Muscle layer of duodenum (tissue), 2 donors: ENCODE measurements around the gene PEX12.
"Not testable (repeated sequence)": the region's sequence is repeated elsewhere in the genome, so short reads cannot be mapped to it uniquely, and the experiment has no call there.

Experiments used
- H3K27ac ChIP-seq: one replicate; pipeline ENCODE4 v1.7.0; 2013; ENCODE audit warnings: mild to moderate bottlenecking, low read length
- H3K27me3 ChIP-seq: one replicate; pipeline ENCODE4 v1.7.0; 2013; ENCODE audit warnings: low read depth, mild to moderate bottlenecking, control low read depth, low read length
- H3K36me3 ChIP-seq, 2 donors: one replicate each; pipeline ENCODE4 v1.7.0; 2013; ENCODE audit warnings: low read length in 2 of 2, control low read depth in 1 of 2, mild to moderate bottlenecking in 1 of 2; ENCODE audit not compliant: insufficient read depth in 2 of 2, control insufficient read depth in 1 of 2
- H3K4me1 ChIP-seq, 2 donors: one replicate each; pipeline ENCODE4 v1.7.0; 2013; ENCODE audit warnings: low read length in 2 of 2, mild to moderate bottlenecking in 2 of 2, control low read depth in 1 of 2, moderate library complexity in 1 of 2; ENCODE audit not compliant: insufficient read depth in 2 of 2, control insufficient read depth in 1 of 2
- H3K4me3 ChIP-seq, 2 donors: one replicate each; pipeline ENCODE4 v1.7.0; 2013; ENCODE audit warnings: low read length in 2 of 2, low read depth in 1 of 2, mild to moderate bottlenecking in 1 of 2
- H3K9me3 ChIP-seq, 2 donors: one replicate each; pipeline ENCODE4 v1.7.0; 2013; ENCODE audit warnings: low read length in 2 of 2, control low read depth in 1 of 2, mild to moderate bottlenecking in 1 of 2; ENCODE audit not compliant: control insufficient read depth in 1 of 2
- donor health status: healthy.

PEX12 gene

GRCh38 chr17:35577830-35578196, 558 bp downstream of the PEX12 start:
- Histone ChIP-seq H3K27ac (peak overlapping the region; percentile 93), H3K9me3 (no peaks in the 10 kb centered on the region), H3K4me1 (peaks cover 11 to 17% of the 10 kb centered on the region in 2 donors)

GRCh38 chr17:35575759-35576158, 2.6 kb downstream of the PEX12 start:
- Histone ChIP-seq H3K4me1 (peaks cover 11 to 17% of the 10 kb centered on the region in 2 donors), H3K27me3 (no peaks in the 10 kb centered on the region), H3K36me3 (peaks cover 11 to 23% of the 10 kb centered on the region in 2 donors), H3K27ac (no peak overlapping the region), H3K9me3 (no peaks in the 10 kb centered on the region), H3K4me3 (no peak overlapping the region)

More at GRCh38 chr17:35577830-35578196, 558 bp downstream of the PEX12 start:
- peaks cover 11 to 23% of the 10 kb centered on the region in 2 donors for H3K36me3 ChIP-seq
- no peaks in the 10 kb centered on the region for H3K27me3 ChIP-seq
- H3K4me3 ChIP-seq = peak overlapping the region; percentile 72 to 86

- Histone ChIP-seq H3K27ac (no peak overlapping the region), H3K27me3 (no peaks in the 10 kb centered on the region), H3K36me3 (peaks cover 0 to 11% of the 10 kb centered on the region in 2 donors), H3K4me1 (peaks cover 9 to 22% of the 10 kb centered on the region in 2 donors), H3K9me3 (no peaks in the 10 kb centered on the region), H3K4me3 (peak overlapping the region in 1 of 2 donors; percentile 93)
These were observed 9.0 kb downstream of the PEX12 start for GRCh38 chr17:35569405-35569804.

GRCh38 chr17:35568561-35568960, 9.8 kb downstream of the PEX12 start:
- peak overlapping the region; percentile 95 for H3K27ac ChIP-seq
- no peaks in the 10 kb centered on the region for H3K9me3 ChIP-seq
- peak overlapping the region; percentile 87 to 93 for H3K4me3 ChIP-seq
- H3K4me1 ChIP-seq = peaks cover 9 to 22% of the 10 kb centered on the region in 2 donors
- peaks cover 0 to 4% of the 10 kb centered on the region in 2 donors for H3K36me3 ChIP-seq
- H3K27me3 ChIP-seq = no peaks in the 10 kb centered on the region

- H3K9me3 ChIP-seq = no peaks in the 10 kb centered on the region
- no peaks in the 10 kb centered on the region for H3K36me3 ChIP-seq
- H3K4me3 ChIP-seq = no peak overlapping the region
- no peak overlapping the region for H3K27ac ChIP-seq
- H3K4me1 ChIP-seq = peaks cover 9 to 22% of the 10 kb centered on the region in 2 donors
- no peaks in the 10 kb centered on the region for H3K27me3 ChIP-seq
These were observed 11.4 kb downstream of the PEX12 start for GRCh38 chr17:35566968-35567367.

GRCh38 chr17:35563181-35563580, 15.2 kb downstream of the PEX12 start:
- H3K9me3 ChIP-seq, H3K4me3 ChIP-seq: not testable (repeated sequence)

GRCh38 chr17:35560703-35561102, 17.7 kb downstream of the PEX12 start, which contains the start of gene SLFN14:
SLFN14 (minus strand) TSS chr17:35560819; CDS start chr17:35558062, 2,757 bp downstream.
- H3K27me3 ChIP-seq = no peaks in the 10 kb centered on the region
- no peak within 1 kb of the TSS for H3K27ac ChIP-seq
- no peaks in the 10 kb centered on the region for H3K36me3 ChIP-seq
- no peaks in the 10 kb centered on the region for H3K9me3 ChIP-seq
- H3K4me3 ChIP-seq = no peak within 1 kb of the TSS
- no peaks in the 10 kb centered on the region for H3K4me1 ChIP-seq

More at GRCh38 chr17:35563181-35563580, 15.2 kb downstream of the PEX12 start:
- not testable (repeated sequence) for H3K36me3 ChIP-seq, H3K4me1 ChIP-seq, H3K27ac ChIP-seq, H3K27me3 ChIP-seq

GRCh38 chr17:35559495-35560210, 18.7 kb downstream of the PEX12 start:
- no peaks in the 10 kb centered on the region for H3K4me1 ChIP-seq
- no peaks in the 10 kb centered on the region for H3K9me3 ChIP-seq
- no peak overlapping the region for H3K4me3 ChIP-seq
- no peaks in the 10 kb centered on the region for H3K36me3 ChIP-seq
- no peaks in the 10 kb centered on the region for H3K27me3 ChIP-seq
- no peak overlapping the region for H3K27ac ChIP-seq

GRCh38 chr17:35557353-35557752, 21.0 kb downstream of the PEX12 start:
- H3K4me3 ChIP-seq = no peak overlapping the region
- H3K27me3 ChIP-seq = no peaks in the 10 kb centered on the region
- H3K27ac ChIP-seq = no peak overlapping the region
- no peaks in the 10 kb centered on the region for H3K9me3 ChIP-seq
- no peaks in the 10 kb centered on the region for H3K36me3 ChIP-seq
- H3K4me1 ChIP-seq = no peaks in the 10 kb centered on the region

- H3K27me3 ChIP-seq = no peaks in the 10 kb centered on the region
- no peaks in the 10 kb centered on the region for H3K36me3 ChIP-seq
- no peaks in the 10 kb centered on the region for H3K9me3 ChIP-seq
- no peak overlapping the region for H3K4me3 ChIP-seq
- no peaks in the 10 kb centered on the region for H3K4me1 ChIP-seq
- H3K27ac ChIP-seq = no peak overlapping the region
These were observed 22.7 kb downstream of the PEX12 start for GRCh38 chr17:35555691-35556090.

GRCh38 chr17:35554668-35555067, 23.7 kb downstream of the PEX12 start:
- no peaks in the 10 kb centered on the region for H3K27me3 ChIP-seq
- no peaks in the 10 kb centered on the region for H3K36me3 ChIP-seq
- H3K9me3 ChIP-seq = no peaks in the 10 kb centered on the region
- H3K27ac ChIP-seq = no peak overlapping the region
- no peaks in the 10 kb centered on the region for H3K4me1 ChIP-seq
- no peak overlapping the region for H3K4me3 ChIP-seq

- Histone ChIP-seq H3K36me3 (no peaks in the 10 kb centered on the region), H3K27ac (no peak overlapping the region), H3K4me3 (no peak overlapping the region), H3K4me1 (no peaks in the 10 kb centered on the region), H3K9me3 (no peaks in the 10 kb centered on the region), H3K27me3 (no peaks in the 10 kb centered on the region)
These were observed 25.1 kb downstream of the PEX12 start for GRCh38 chr17:35553310-35553709.
